T-helper 1 cell treated with Interleukin-12 subunit alpha and Interleukin-12 subunit beta and Interleukin-4 antibody, amounts not matched to agents 30 μg/mL and 1 μg/mL, for 36 hours (primary cell): Measurements from ENCODE around the gene VWA8.

ENCODE experiments used
- H3K27ac Mint-ChIP-seq: one replicate; pipeline ENCODE4 v1.8.0; 2021; ENCODE audit warnings: mild to moderate bottlenecking, mixed read lengths
- H3K27me3 Mint-ChIP-seq: one replicate; pipeline ENCODE4 v1.8.0; 2021; ENCODE audit warnings: low read depth, mixed read lengths
- H3K36me3 Mint-ChIP-seq: one replicate; pipeline ENCODE4 v1.8.0; 2021; ENCODE audit warnings: low read depth, mixed read lengths
- H3K4me1 Mint-ChIP-seq: one replicate; pipeline ENCODE4 v1.8.0; 2021; ENCODE audit warnings: low read depth, mixed read lengths
- H3K4me3 Mint-ChIP-seq: one replicate; pipeline ENCODE4 v1.8.0; 2021; ENCODE audit warnings: mild to moderate bottlenecking, moderate library complexity, mixed read lengths
- H3K9me3 Mint-ChIP-seq: one replicate; pipeline ENCODE4 v1.8.0; 2021; ENCODE audit warnings: mixed read lengths

Gene VWA8

GRCh38 chr13:41978007-41978406, 17.1 kb upstream of the VWA8 start:
- H3K36me3 Mint-ChIP-seq, result peaks cover 3% of the 10 kb centered on the region
- peaks cover 5% of the 10 kb centered on the region for H3K4me1 Mint-ChIP-seq
- H3K4me3 Mint-ChIP-seq, result no peak overlapping the region
- no peaks in the 10 kb centered on the region for H3K9me3 Mint-ChIP-seq
- peaks cover 24% of the 10 kb centered on the region for H3K27me3 Mint-ChIP-seq
- no peak overlapping the region for H3K27ac Mint-ChIP-seq

- no peaks in the 10 kb centered on the region for H3K9me3 Mint-ChIP-seq
- no peak overlapping the region for H3K4me3 Mint-ChIP-seq
- H3K4me1 Mint-ChIP-seq, result peaks cover 12% of the 10 kb centered on the region
- peaks cover 3% of the 10 kb centered on the region for H3K36me3 Mint-ChIP-seq
- H3K27me3 Mint-ChIP-seq, result peaks cover 17% of the 10 kb centered on the region
- H3K27ac Mint-ChIP-seq, result no peak overlapping the region
Observed at GRCh38 chr13:41976476-41976875, 15.6 kb upstream of the VWA8 start.

- no peak overlapping the region for H3K4me3 Mint-ChIP-seq
- H3K4me1 Mint-ChIP-seq, result peaks cover 15% of the 10 kb centered on the region
- no peak overlapping the region for H3K27ac Mint-ChIP-seq
- no peaks in the 10 kb centered on the region for H3K9me3 Mint-ChIP-seq
- H3K36me3 Mint-ChIP-seq, result peaks cover 3% of the 10 kb centered on the region
- peaks cover 17% of the 10 kb centered on the region for H3K27me3 Mint-ChIP-seq
Observed at GRCh38 chr13:41974262-41974900, 13.5 kb upstream of the VWA8 start.

- Mint-ChIP-seq H3K27ac (no peak overlapping the region), H3K36me3 (peaks cover 3% of the 10 kb centered on the region), H3K9me3 (no peaks in the 10 kb centered on the region), H3K4me3 (no peak overlapping the region), H3K27me3 (peaks cover 17% of the 10 kb centered on the region), H3K4me1 (peaks cover 15% of the 10 kb centered on the region)
Observed at GRCh38 chr13:41973247-41973741, 12.4 kb upstream of the VWA8 start.

GRCh38 chr13:41971848-41972247, 10.9 kb upstream of the VWA8 start:
- Mint-ChIP-seq H3K4me3 (peak overlapping the region; percentile 47), H3K36me3 (peaks cover 3% of the 10 kb centered on the region), H3K9me3 (no peaks in the 10 kb centered on the region), H3K27me3 (peaks cover 10% of the 10 kb centered on the region), H3K27ac (peak overlapping the region; percentile 8), H3K4me1 (peaks cover 10% of the 10 kb centered on the region)

GRCh38 chr13:41970918-41971317, 10.0 kb upstream of the VWA8 start:
- no peak overlapping the region for H3K27ac Mint-ChIP-seq
- H3K4me1 Mint-ChIP-seq, result peaks cover 10% of the 10 kb centered on the region
- H3K27me3 Mint-ChIP-seq, result peaks cover 10% of the 10 kb centered on the region
- no peaks in the 10 kb centered on the region for H3K9me3 Mint-ChIP-seq
- peaks cover 3% of the 10 kb centered on the region for H3K36me3 Mint-ChIP-seq
- H3K4me3 Mint-ChIP-seq, result no peak overlapping the region

GRCh38 chr13:41970022-41970421, 9.1 kb upstream of the VWA8 start:
- Mint-ChIP-seq H3K27ac (no peak overlapping the region), H3K36me3 (peaks cover 3% of the 10 kb centered on the region), H3K9me3 (no peaks in the 10 kb centered on the region), H3K27me3 (peaks cover 8% of the 10 kb centered on the region), H3K4me1 (peaks cover 10% of the 10 kb centered on the region), H3K4me3 (no peak overlapping the region)

GRCh38 chr13:41969072-41969471, 8.2 kb upstream of the VWA8 start:
- peaks cover 10% of the 10 kb centered on the region for H3K4me1 Mint-ChIP-seq
- H3K4me3 Mint-ChIP-seq, result no peak overlapping the region
- peaks cover 4% of the 10 kb centered on the region for H3K27me3 Mint-ChIP-seq

GRCh38 chr13:41966671-41967070, 5.8 kb upstream of the VWA8 start:
- no peak overlapping the region for H3K4me3 Mint-ChIP-seq
- no peaks in the 10 kb centered on the region for H3K9me3 Mint-ChIP-seq
- no peaks in the 10 kb centered on the region for H3K27me3 Mint-ChIP-seq
- H3K36me3 Mint-ChIP-seq, result no peaks in the 10 kb centered on the region
- H3K4me1 Mint-ChIP-seq, result peaks cover 9% of the 10 kb centered on the region
- no peak overlapping the region for H3K27ac Mint-ChIP-seq

More at GRCh38 chr13:41969072-41969471, 8.2 kb upstream of the VWA8 start:
- Mint-ChIP-seq H3K27ac (no peak overlapping the region), H3K36me3 (peaks cover 3% of the 10 kb centered on the region), H3K9me3 (no peaks in the 10 kb centered on the region)

- no peak overlapping the region for H3K27ac Mint-ChIP-seq
- peaks cover 1% of the 10 kb centered on the region for H3K36me3 Mint-ChIP-seq
- H3K4me1 Mint-ChIP-seq, result peaks cover 22% of the 10 kb centered on the region
- H3K27me3 Mint-ChIP-seq, result no peaks in the 10 kb centered on the region
- H3K9me3 Mint-ChIP-seq, result no peaks in the 10 kb centered on the region
- no peak overlapping the region for H3K4me3 Mint-ChIP-seq
Observed at GRCh38 chr13:41962994-41963393, 2.1 kb upstream of the VWA8 start.

- Mint-ChIP-seq H3K27me3 (no peaks in the 10 kb centered on the region), H3K4me3 (peak overlapping the region; percentile 90), H3K4me1 (peaks cover 22% of the 10 kb centered on the region), H3K36me3 (peaks cover 1% of the 10 kb centered on the region), H3K9me3 (no peaks in the 10 kb centered on the region), H3K27ac (peak overlapping the region; percentile 78)
Observed at GRCh38 chr13:41961466-41961760, 504 bp upstream of the VWA8 start.

GRCh38 chr13:41960211-41960636, 685 bp downstream of the VWA8 start:
- no peaks in the 10 kb centered on the region for H3K27me3 Mint-ChIP-seq
- peak overlapping the region; percentile 90 for H3K4me3 Mint-ChIP-seq
- H3K27ac Mint-ChIP-seq, result peak overlapping the region; percentile 83
- H3K9me3 Mint-ChIP-seq, result no peaks in the 10 kb centered on the region
- H3K36me3 Mint-ChIP-seq, result peaks cover 1% of the 10 kb centered on the region
- peaks cover 26% of the 10 kb centered on the region for H3K4me1 Mint-ChIP-seq

GRCh38 chr13:41956272-41956671, 4.6 kb downstream of the VWA8 start:
- Mint-ChIP-seq H3K4me3 (no peak overlapping the region), H3K4me1 (peaks cover 19% of the 10 kb centered on the region), H3K27ac (no peak overlapping the region), H3K27me3 (no peaks in the 10 kb centered on the region), H3K36me3 (peaks cover 6% of the 10 kb centered on the region), H3K9me3 (no peaks in the 10 kb centered on the region)

- no peak overlapping the region for H3K27ac Mint-ChIP-seq
- H3K36me3 Mint-ChIP-seq, result peaks cover 6% of the 10 kb centered on the region
- H3K4me3 Mint-ChIP-seq, result no peak overlapping the region
- no peaks in the 10 kb centered on the region for H3K9me3 Mint-ChIP-seq
- H3K27me3 Mint-ChIP-seq, result no peaks in the 10 kb centered on the region
- H3K4me1 Mint-ChIP-seq, result peaks cover 18% of the 10 kb centered on the region
Observed at GRCh38 chr13:41955605-41956004, 5.3 kb downstream of the VWA8 start.

- peaks cover 6% of the 10 kb centered on the region for H3K36me3 Mint-ChIP-seq
- H3K27ac Mint-ChIP-seq, result no peak overlapping the region
- H3K27me3 Mint-ChIP-seq, result no peaks in the 10 kb centered on the region
- peaks cover 9% of the 10 kb centered on the region for H3K4me1 Mint-ChIP-seq
- no peaks in the 10 kb centered on the region for H3K9me3 Mint-ChIP-seq
- H3K4me3 Mint-ChIP-seq, result no peak overlapping the region
Observed at GRCh38 chr13:41954226-41954625, 6.7 kb downstream of the VWA8 start.

- no peak overlapping the region for H3K4me3 Mint-ChIP-seq
Observed at GRCh38 chr13:41952749-41953148, 8.2 kb downstream of the VWA8 start.

More at GRCh38 chr13:41952749-41953148, 8.2 kb downstream of the VWA8 start:
- peaks cover 12% of the 10 kb centered on the region for H3K36me3 Mint-ChIP-seq
- H3K27me3 Mint-ChIP-seq, result no peaks in the 10 kb centered on the region
- no peaks in the 10 kb centered on the region for H3K9me3 Mint-ChIP-seq
- no peak overlapping the region for H3K27ac Mint-ChIP-seq
- peaks cover 6% of the 10 kb centered on the region for H3K4me1 Mint-ChIP-seq
